HG02763 (cell line): Measurements from ENCODE around the gene TTC4.

Experiments
- ATAC-seq: cut with Tn5 transposase; IDR thresholded peaks from one replicate; pipeline ENCODE4 v1.9.1; 2021; ENCODE audit warnings: mild to moderate bottlenecking, moderate library complexity; ENCODE audit not compliant: unreplicated experiment

The TTC4 gene

DNA sequence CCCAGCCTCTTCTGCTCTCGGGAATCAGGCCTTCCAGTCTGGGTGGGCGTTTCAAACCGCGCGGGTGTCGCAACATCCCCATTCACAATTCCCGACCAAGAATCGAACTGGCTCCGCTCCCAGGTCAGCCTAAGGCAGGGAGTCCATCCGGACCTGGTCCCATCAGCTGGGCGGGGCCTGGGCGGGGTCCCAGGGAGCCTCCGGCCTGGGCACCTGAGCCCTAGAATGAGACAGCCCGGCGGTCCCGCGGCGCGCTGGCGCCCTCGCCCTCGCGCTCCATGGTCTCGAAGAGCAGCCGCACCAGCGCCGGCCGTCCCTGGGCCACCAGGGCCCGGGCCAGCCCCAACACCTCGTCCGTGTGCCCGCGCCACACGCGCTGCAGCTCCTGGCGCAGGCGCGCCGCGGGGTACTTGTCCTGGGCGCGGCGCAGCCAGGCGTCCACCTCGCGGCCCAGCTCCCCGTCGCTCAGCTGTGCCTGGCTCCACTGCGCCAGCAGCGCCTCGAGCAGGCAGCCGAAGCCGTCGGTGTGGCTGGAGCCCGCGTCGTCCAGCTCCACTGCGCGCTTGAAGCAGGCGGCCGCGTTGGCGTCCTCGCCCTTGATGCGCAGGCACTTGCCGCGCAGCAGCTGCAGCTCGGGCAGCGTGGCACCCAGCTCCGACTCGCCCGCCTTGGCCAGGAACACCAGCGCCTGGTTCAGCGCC lies 65.5 kb downstream of the TTC4 start:
- ATAC-seq: no peak

- no peak for ATAC-seq
These were observed 66.5 kb downstream of the TTC4 start for GRCh38 chr1:54782156-54782555.

DNA sequence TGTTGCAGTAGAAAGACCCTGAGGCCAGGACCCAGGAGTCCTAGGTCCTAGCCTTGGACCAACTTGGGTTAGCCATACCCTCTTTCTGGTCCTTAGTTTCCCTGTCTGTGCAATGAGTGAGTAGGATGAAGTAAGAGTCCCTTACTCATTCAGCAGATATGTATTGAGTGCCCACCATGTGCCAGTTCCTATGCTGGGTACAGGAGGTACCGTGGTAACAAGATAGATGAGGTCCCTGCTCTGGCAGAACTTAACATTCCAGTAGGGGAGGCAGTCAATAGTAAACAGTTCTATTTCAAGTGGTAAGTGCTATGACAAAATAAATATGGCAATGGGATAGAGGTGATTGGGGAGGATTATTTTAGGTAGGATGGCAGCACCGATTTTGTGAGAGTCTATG lies 66.9 kb downstream of the TTC4 start:
- ATAC-seq: no peak

DNA sequence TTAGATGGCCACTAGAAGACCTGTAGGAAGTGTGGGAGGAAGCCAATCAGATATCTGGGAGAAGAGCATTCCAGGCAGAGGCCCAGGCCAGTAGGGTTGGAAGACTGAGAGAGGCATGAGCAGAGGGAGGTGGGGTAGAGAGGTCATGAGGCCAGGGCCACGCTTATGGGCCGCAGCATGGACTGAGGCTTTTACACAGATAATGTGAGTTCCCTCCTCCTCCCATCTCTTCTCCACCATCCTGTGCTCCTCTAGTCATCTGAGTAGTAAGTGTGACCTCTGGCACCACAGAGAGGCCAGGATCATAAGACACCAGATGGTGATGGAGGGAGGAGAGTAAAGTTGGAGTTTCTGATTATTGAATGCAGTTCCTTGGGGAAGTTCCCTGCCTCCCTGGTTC lies 68.4 kb downstream of the TTC4 start:
- no peak for ATAC-seq

DNA sequence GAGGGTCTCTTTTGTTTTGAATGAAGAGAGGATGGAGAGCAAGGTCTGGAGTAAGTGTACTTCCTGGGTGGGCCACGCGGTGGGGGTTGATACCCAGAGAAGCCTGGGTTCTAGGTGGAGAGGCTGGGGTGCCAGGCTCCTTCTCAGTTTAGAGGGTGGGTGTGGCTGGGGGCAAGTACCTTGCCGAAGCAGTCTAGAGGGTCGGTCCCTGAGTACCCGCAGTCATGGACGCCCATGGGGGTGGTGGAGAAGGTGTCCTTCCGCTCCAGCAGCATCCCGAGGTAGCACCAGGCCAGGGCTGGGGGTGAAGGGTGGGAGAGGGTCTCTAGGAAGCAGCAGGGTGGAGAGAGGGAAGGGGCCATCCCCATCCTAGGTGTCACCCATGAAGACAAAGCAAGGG lies 71.1 kb downstream of the TTC4 start:
- no peak for ATAC-seq

DNA sequence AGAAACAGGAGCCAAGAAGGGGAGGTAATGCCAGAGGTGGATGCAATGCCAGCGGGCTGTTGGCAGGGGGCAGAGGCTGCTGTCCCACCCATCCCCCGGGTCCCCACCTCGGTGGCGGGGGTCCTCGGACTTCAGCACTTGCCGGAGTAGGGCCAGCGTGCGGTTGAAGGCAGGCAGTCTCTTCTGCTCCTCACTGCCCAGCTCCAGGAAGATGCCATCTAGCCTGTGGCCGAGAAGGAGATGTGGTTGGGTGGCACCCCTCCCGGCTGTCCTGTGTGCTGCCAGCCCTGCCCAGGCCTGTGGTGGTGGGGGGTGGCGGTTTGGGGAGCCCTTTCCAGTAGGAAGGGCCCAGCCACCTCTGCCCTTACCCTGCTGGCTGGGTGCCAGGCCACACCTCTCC lies 71.9 kb downstream of the TTC4 start:
- ATAC-seq: no peak

- ATAC-seq: no peak
These were observed 72.8 kb downstream of the TTC4 start for GRCh38 chr1:54788459-54788858.

DNA sequence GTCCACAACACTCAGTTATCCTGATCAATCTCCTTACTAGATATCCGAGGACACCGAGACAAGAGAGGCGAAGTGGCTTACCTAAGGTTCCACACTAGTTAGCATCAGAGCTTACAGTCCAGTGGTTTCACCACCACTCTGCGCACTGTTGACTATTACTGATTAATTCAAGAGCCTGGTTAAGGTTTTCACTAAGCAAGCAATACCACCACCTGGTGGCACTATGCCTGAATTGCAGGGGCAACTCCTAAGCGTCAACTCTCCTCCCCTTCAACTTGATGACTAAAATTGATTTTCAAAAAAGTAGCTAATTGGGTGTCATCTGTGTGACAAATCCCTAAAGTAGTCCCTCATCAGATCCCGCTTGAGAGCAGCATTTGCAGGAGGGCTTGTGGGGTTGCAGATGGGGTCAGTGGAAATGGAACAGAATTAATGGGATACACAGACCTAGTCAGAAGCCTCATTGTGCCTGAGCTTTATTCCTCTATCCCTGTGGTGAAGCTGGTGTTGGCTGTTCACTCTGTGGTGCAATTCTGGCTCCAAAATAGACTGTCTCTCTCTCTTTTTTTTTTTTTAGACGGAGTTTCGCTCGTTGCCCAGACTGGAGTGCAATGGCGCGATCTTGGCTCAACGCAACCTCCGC lies 76.3 kb downstream of the TTC4 start:
- no peak for ATAC-seq
